B cell (primary cell): Measurements from ENCODE around the gene HOMER3.

Experiments
- EZH2 ChIP-seq: IDR thresholded peaks from 2 replicates; pipeline ENCODE4 v1.6.1; 2012; ENCODE audit warnings: borderline replicate concordance, low read depth, mild to moderate bottlenecking, moderate library complexity, low read length; ENCODE audit not compliant: insufficient read depth, poor library complexity, severe bottlenecking
- TF ChIP-seq, protein P1 (sequence below): fragments of 200-600 bp; IDR thresholded peaks from one replicate; pipeline ENCODE4 v1.8.0; 2022; ENCODE audit warnings: antibody characterized with exemption, mild to moderate bottlenecking

DNA sequence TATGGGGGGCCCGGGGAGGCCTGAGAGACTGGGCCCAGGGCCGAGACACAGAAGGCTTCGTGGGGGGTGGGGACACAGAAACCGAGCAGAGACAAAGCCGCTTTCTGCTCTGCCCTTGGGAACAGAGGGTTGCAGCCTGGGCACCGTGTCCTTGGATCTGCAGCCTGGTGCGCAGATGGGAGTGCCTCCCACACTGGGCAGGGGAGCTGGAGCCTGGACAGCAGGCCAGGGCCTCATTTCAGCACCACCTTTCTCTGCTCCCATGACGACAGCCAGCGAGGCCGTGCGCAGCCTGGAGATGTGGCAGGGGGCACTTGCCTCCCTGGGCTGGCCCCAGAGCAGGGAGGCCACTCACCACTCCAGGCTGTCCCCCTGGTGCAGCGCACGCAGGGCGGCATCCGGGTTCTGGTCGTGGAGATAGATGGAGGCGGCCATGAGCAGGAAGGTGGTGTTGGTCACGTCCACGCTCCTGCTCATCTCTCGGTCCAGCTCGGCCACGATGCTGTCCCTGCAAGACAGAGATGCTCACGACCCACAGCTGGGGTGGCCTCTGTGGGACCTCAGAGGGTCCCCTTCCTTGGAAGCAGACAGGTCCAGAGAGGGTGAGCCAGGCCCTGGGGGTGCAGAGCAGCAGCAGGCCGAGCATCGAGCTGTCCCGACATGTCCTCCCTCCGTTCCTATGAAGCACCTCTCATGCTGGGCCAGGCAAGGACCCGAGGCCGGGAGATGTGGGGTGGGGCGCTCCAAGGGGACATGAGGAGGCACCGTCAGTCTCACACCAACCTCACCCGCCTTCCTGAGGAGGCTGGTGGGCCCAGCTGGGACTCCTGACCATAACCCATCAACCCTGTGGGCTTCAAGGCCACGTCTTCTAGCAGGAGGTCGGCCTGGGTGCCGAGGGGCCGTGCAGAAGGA, 34.2 kb downstream of the HOMER3 start:
- TF ChIP-seq, protein P1, sequence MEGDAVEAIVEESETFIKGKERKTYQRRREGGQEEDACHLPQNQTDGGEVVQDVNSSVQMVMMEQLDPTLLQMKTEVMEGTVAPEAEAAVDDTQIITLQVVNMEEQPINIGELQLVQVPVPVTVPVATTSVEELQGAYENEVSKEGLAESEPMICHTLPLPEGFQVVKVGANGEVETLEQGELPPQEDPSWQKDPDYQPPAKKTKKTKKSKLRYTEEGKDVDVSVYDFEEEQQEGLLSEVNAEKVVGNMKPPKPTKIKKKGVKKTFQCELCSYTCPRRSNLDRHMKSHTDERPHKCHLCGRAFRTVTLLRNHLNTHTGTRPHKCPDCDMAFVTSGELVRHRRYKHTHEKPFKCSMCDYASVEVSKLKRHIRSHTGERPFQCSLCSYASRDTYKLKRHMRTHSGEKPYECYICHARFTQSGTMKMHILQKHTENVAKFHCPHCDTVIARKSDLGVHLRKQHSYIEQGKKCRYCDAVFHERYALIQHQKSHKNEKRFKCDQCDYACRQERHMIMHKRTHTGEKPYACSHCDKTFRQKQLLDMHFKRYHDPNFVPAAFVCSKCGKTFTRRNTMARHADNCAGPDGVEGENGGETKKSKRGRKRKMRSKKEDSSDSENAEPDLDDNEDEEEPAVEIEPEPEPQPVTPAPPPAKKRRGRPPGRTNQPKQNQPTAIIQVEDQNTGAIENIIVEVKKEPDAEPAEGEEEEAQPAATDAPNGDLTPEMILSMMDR: no peak
- no peak for TF ChIP-seq EZH2
